ENCODE measurements around the gene NOP9.
A peak's percentile ranks its signal among the peaks of the same experiment; 100 is the strongest.
"Not testable (repeated sequence)": the region's sequence is repeated elsewhere in the genome, so short reads cannot be mapped to it uniquely, and the experiment has no call there.

Gene NOP9

DNA sequence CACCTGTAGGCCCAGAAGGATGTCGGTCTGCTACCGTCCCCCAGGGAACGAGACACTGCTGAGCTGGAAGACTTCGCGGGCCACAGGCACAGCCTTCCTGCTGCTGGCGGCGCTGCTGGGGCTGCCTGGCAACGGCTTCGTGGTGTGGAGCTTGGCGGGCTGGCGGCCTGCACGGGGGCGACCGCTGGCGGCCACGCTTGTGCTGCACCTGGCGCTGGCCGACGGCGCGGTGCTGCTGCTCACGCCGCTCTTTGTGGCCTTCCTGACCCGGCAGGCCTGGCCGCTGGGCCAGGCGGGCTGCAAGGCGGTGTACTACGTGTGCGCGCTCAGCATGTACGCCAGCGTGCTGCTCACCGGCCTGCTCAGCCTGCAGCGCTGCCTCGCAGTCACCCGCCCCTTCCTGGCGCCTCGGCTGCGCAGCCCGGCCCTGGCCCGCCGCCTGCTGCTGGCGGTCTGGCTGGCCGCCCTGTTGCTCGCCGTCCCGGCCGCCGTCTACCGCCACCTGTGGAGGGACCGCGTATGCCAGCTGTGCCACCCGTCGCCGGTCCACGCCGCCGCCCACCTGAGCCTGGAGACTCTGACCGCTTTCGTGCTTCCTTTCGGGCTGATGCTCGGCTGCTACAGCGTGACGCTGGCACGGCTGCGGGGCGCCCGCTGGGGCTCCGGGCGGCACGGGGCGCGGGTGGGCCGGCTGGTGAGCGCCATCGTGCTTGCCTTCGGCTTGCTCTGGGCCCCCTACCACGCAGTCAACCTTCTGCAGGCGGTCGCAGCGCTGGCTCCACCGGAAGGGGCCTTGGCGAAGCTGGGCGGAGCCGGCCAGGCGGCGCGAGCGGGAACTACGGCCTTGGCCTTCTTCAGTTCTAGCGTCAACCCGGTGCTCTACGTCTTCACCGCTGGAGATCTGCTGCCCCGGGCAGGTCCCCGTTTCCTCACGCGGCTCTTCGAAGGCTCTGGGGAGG is 11.3 kb downstream of the NOP9 start, which contains the start of gene LTB4R:
Gene LTB4R (plus strand): TSS at position 857 of the 959 bp plus-strand sequence. CDS start 4,150 bp downstream, outside the sequence.
- peak; percentile 83 for DNase-seq

DNA sequence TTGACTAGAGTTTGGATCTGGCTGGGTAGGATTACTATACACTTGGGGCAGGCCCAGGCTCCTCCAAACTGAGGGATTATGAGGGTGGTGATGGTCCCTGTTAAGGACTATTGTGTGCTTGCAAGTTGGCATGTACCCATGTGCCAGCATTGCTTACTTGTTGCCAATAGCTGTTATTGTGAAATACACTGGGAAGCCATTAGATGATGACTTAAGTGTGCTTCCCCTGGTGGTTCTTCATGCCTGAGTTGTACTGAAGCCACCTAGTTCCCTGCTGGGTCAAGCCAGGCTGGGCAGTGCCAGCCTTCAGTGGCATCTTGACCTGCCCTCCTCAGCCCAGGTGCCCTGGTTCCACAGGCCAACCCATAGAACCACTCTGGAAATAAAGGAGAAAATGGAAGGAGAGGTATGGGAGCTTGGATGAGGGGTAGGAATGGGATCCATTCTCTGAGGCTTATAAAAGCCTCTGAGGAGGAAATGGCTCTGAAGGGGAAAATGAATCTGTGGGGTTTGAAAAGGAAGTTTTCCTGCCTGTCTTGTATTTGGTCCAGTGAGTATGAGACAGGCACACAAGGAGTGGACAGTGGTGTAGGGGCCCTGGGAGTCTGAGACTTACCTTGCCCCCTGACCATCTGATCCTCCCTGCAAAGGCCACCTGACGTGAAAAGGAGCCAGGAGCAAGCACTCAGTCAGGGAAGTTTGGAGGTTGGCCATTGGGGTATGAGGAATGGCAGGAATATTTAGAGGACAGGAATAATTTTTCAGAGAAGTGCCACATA is 12.4 kb downstream of the NOP9 start:
- DNase-seq: peak; percentile 56

DNA sequence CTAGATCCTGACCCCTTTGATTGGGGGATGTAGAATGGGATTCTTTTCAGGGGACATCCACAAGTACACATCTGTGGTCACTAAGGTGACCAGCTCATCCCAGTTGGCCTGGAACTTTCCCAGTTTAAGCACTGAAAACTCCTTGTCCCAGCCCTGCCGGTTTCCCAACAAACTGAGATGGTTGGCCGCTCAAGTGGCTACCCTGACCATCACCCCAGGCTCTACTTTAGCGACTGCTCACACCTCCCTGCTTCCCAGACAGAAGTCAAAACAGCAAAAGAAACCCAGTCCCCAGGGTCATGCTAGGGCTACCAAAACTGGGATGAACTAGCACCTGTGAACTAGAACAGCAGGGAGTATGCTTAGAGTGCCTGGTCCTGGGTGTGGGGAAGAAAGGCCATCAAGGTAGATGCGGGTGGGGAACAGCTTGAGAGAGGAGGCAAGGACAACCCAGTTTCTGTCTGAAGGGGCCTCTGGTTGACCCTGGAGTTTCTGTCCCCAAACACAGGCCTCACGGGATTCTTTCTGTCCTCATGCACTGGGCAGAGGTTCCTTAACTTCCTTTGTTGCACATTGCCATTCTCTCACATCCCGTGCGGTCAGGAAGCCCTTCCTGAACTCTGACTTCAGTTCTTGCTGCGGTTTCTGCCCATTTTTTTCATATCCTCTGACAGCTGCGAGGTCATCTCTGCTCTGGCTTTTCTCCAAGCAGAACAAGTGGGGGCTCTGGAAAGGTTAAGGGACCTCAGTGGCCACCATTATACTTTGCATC is 13.3 kb downstream of the NOP9 start:
- DNase-seq: peak; percentile 78

DNA sequence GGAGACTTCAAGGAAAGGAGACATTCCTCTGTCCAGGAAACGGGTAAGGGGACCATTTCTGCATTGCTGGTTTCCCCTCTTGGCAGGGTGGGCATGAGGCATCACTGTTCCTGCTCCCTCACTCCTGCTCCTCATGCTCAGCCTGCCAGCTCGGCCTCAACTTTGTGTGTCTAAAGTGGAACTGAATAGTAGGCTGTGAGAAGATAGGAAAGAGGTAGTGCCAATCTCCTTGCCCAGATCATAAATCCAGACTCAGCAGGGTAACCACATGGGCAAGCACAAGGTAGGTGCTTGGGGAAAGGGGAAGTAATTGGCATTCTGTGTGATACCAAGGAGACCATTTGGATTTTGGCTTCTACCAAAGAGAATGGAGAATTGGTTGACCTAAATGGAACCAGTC is 14.3 kb downstream of the NOP9 start:
- DNase-seq: peak; percentile 55

DNA sequence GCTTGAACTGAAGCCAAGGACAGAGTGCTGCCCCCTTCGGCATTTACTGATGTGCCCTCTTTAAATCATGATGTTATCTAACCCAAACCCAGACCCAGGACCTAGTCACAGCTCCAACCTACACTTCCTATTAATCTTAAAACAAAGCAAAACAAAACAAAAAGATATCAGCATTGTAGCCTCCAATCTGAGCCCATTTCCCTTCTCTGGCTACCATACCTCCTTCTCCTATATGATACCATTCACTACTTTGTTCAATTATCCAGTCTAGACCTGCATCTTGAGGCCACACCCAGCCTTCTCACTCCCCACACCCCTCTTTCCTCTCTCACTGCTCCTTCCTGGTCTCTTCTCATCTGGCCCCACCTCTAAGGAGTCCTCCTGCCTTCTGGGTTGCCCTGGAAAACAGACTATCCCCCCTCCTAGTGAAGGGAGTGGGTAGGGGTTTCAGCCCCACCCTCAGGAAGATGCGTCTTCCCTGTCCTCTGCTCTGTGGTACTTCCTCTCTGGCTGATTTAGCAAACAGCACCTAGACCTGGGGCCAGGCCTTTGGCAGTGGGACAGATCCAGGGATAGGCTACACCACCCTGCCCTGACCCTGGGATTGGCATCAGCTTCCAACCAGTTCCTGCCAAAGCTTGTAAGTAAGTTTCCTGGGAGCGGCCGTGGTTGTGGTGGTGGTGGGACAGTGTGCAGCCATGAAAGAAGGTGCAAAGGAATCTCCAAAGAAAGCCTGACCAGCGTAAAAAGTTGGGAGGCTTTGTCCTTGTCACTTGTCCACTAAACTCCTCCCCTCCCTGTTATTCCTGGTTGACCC is 14.9 kb downstream of the NOP9 start:
- DNase-seq: no peak

DNA sequence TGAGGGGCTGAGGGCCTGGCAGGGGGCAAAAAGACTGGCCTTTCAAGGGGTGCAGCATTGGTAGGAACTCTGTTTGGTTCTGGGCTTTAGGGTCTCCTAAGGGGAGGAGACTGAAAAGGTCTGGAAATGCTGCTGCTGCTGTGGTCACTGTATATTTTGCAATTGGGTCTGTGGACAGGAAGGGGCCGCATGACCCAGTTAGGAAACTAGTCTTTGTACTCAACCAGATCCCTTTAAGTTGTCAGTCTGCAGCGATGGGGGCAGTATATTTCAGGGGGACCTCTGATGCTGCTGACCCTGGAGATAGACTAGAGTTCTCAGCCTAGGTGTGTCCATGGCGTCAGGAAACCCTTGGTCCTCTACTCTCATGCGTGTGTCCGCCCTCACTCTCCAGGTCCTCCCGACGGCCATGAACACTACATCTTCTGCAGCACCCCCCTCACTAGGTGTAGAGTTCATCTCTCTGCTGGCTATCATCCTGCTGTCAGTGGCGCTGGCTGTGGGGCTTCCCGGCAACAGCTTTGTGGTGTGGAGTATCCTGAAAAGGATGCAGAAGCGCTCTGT is 15.7 kb downstream of the NOP9 start:
- DNase-seq: no peak

DNA sequence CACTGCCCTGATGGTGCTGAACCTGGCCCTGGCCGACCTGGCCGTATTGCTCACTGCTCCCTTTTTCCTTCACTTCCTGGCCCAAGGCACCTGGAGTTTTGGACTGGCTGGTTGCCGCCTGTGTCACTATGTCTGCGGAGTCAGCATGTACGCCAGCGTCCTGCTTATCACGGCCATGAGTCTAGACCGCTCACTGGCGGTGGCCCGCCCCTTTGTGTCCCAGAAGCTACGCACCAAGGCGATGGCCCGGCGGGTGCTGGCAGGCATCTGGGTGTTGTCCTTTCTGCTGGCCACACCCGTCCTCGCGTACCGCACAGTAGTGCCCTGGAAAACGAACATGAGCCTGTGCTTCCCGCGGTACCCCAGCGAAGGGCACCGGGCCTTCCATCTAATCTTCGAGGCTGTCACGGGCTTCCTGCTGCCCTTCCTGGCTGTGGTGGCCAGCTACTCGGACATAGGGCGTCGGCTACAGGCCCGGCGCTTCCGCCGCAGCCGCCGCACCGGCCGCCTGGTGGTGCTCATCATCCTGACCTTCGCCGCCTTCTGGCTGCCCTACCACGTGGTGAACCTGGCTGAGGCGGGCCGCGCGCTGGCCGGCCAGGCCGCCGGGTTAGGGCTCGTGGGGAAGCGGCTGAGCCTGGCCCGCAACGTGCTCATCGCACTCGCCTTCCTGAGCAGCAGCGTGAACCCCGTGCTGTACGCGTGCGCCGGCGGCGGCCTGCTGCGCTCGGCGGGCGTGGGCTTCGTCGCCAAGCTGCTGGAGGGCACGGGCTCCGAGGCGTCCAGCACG is 16.4 kb downstream of the NOP9 start:
- DNase-seq: peak; percentile 61

DNA sequence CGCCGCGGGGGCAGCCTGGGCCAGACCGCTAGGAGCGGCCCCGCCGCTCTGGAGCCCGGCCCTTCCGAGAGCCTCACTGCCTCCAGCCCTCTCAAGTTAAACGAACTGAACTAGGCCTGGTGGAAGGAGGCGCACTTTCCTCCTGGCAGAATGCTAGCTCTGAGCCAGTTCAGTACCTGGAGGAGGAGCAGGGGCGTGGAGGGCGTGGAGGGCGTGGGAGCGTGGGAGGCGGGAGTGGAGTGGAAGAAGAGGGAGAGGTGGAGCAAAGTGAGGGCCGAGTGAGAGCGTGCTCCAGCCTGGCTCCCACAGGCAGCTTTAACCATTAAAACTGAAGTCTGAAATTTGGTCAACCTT is 16.9 kb downstream of the NOP9 start:
- DNase-seq: no peak

DNA sequence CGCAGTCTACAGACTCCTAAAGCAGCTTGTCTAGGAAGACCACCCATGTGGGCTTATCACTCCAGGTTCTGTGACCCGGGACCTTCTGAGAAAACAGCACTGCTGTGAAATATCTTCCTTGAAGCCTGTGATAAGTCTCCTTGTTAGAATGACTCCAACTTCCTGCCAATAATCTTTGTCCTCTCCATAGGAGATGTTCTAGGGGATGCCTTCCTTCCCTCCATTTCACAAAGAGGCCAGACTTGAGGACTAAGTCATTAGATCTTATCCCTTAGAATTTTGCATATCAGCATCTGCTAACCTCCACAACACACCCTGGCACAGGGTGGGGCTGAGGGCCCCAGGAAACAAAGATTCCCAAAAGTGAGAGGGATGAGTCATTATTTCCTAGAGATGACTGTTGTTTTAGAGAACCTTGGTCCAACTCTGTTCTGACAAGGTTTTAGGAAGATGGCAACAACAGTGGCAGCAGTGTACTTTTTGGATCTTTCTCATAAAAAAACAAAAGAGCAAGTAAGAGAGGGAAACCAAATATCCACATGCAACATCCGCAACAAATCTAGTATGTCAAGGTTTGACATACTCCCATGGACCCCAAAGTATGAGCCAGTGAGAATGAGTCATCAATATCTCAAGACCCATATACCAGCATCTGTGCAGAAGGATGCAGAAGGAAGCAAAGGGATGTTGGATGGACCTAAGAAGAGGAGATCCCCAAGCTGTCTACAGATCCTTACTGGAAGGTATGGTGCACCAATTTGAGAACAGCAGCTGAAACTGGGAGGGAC is 17.7 kb downstream of the NOP9 start:
- DNase-seq: no peak

DNA sequence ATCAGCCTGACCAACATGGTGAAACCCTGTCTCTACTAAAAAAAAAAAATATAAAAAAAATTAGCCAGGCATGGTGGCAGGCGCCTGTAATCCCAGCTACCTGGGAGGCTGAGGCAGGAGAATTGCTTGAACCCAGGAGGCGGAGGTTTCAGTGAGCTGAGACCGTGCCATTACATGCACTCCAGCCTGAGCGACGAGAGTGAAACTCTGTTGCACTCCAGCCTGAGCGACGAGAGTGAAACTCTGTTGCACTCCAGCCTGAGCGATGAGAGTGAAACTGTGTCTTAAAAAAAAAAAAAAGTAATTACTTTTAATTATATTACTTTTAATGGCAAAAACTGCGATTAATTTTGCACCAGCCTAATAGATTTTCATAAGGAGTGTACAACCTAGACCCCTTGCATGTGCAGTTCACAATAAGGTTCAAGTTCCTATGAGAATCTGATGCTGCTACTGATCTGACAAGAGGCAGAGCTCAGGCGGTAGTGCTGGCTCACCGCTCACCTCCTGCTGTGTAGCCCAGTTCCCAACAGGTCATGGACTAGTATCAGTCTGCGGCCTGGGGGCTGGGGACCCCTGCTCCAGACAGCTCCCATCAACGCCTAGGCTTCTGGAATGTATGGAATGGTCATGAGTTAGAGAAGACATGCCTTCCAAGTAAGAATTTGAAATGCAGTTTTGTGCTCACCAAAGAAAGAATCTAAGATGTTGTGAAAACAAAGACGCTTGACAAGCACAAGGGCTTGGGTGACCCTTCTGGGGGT is 21.7 kb downstream of the NOP9 start:
- no peak for DNase-seq

DNA sequence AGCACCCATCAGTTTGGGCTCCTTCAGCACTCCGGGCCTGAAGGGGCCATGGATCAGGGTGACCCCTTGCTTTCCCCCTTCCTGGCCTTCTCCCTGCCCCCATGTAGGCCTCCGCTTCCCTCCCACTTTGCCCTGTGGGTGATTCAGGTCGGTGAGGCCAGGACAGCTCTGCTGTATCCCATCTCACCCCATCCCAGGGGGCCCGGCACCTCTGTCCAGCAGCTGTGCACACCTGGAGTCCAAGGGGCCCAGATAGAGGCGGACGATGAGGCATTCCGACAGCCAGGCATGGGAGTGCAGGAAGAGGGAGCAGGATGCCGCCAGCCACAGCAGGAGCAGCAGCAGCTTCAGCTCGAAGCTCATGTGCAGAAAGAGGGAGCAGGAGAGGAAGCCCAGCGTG is 23.0 kb downstream of the NOP9 start:
- no peak for DNase-seq

DNA sequence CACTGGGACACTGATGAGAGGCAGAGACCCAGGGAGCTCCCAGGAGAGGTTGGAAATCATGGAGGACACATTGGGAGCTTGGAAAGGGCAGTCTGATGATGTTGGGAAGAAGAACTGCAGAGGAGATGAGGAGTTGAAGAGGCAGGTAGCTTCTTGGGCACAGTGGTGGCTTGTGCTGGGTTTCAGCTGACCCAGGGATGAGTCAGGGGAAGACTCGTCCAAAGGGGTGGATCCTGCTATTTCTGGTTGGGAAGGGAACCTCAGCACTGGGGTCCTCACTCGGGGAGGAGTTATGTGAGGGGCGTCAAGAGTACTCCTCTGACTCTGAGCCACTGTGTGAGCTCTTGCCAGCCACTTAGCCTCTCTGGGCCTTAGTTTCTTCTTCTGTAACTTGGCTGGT is 23.7 kb downstream of the NOP9 start:
- DNase-seq: no peak

DNA sequence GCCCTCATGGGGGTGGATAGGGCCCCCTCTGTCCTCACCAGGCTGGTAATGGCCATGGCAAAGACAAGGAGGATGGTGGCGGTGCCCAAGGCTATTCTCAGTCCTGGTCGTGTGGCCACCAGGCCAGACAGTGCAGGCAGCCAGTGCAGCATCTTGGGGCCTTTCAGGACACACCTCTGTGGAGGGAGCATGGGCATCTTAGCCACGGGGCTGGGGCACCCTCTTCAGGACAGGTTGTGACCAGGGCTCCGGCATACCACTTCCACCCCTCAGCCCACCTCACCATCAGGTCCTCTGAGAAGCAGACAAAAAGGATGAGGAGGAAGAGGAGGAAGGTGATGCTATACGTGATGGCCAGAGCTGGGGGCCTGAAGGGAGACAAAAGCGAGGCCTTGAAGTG is 24.4 kb downstream of the NOP9 start:
- no peak for DNase-seq

DNA sequence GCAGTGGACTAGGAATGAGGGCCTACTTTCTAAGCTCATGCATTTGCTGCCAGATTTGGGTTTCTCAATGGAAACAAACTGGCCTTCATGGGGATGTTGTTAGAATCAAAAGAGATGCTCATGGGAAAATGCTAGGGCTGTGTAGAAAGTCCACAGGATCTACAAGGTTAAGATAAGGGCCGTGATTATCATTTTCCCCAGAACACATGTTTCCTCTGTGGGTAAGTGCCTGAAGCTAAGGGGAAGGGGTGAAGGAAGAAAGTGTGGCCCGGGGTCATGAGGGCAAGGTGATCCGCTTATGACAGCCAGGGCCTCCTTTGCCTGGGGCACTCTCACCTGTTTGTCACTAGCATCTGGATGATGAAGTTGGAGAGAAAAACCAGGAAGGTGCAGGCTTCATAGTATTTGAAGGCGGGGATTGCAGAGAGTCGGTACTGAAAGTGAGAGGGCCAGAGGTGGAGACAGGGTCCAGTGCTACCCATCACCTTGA is 25.4 kb downstream of the NOP9 start:
- DNase-seq: no peak

DNA sequence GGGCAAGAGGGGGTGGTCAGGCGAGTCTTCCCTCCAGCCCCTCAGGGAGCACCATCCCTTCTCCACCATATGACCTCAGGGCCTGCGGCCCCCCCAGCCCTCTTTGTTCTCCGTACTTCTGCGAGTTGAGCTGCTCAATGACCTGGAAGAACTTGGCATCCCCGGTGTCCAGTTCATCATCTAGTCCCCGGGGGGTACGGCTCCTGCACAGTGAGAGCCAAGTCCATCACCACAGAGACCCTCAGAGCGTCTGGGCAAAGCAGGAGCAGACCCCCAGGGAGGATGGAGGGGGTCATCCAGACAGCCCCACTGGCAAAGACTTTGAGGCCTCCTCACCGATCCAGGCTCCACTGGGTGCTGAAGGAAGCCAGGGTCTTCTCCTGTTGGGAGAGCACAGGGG is 26.3 kb downstream of the NOP9 start:
- no peak for DNase-seq

DNA sequence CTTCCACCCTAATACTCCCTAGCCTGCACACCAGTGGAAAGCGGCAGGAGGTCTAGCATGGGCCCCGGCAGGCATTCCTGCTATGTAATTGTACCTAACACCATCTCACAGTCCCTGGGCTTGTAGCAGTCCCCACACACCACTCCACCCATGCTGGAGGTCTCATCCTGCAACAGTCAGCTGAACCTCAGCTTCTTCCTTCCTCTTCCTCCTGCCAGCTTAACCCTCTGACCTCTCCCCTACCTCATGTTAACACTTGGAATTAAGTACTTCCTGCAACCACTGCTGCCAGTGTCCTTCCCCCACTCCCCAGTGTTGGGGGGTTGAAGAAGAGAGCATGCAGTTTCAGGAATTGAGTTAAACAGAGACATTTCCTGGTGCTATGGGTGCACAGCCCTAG is 27.7 kb downstream of the NOP9 start:
- no peak for DNase-seq

DNA sequence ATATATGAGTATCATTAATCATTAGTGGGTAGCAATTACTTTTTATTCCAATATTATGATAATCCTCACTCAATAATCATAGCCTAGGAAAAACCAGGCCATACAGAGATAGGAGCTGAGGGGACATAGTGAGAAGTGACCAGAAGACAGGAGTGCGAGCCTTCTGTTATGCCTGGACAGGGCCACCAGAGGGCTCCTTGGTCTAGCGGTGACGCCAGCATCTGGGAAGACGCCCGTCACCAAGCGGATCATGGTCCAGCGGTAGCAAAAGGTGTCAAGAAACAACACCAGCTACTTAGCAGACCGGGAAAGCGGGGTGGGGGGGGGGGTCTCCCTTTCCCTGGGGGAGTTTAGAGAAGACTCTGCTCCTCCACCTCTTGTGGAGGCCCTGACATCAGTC is 28.3 kb downstream of the NOP9 start:
- not testable (repeated sequence) for DNase-seq

DNA sequence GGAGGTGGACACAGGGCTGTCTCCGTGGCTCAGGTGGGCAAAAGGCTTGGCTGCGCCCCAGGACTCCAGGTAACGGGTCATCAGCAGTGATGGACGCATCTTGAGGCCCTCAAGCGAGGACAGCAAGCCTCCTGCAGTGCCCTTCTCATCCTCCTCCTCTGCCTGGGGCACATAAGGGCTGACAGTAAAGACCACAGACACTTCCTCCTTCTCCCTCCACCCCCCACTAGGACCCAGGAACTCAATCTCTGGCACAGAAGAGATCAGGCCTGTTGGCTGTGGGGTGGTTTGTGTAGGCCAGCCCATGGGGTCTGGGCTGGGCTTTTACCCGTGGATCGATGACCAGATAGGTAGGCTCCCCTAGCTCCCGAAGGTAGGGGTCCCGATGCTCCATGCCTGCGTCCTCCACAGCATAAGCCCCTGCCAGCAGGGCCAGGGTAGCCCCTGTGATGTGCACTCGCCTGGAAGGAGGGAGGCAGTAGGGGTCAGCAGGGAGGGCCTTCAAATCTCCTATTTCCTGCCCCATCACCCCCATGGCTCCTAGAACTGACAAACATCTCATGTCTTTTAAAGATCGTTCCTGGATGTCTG is 29.5 kb downstream of the NOP9 start:
- DNase-seq: no peak

DNA sequence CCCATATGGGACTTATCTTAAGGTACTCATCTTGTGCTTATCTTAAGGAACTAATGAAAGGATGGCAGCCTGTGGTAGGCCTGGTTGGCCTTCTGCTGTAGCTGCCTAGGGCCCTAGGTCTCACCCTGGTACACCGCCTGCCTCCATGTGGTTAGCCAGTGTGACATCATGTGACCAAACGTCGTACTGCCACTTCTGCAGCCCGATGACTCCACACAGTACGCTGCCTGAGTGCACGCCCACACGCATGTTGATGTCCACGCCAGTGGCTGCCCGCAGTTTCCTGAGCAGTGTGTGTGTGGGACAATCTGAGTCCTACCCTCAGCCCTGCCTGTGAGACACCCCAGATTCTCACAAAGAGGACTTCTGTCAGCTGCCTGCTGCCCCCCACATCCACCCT is 30.1 kb downstream of the NOP9 start:
- peak; percentile 85 for DNase-seq
